ENCODE data around the gene NUCB1. TPM values are rescaled to one million over a fixed set of nuclear protein-coding genes. Genes with fewer than 3 reads are reported as not detected.
"Not testable (repeated sequence)": the region's sequence is repeated elsewhere in the genome, so short reads cannot be mapped to it uniquely, and the experiment has no call there.

Gene NUCB1
- total RNA-seq, 1 experiment from 2014 or later = 199 TPM

GRCh38 chr19:48905664-48906063 is 5.6 kb downstream of the NUCB1 start:
- no peak for DNase-seq (ENCODE audit: low spot score)

- DNase-seq (ENCODE audit: low spot score) = no peak
These were observed 6.2 kb downstream of the NUCB1 start for GRCh38 chr19:48906324-48906723.

DNA sequence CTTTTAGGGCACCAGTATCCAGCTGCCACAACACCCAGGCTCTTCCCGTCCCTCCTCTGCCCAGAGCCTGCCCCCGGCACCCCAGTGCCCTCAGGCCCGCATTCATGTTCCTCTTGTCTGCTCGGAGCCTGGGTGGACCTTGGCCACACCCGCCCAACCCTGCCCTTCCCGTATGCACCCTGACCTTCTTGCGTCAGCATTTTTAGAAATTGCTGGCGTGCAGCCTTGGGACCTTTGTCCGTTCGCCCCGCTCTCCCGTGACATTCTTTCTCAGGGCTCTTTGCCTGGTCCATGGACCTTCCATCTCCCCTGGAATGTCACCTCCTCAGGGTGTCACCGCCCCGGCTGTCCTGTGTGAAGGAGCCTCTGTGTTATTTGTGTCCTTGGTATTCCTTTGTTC is 7.6 kb downstream of the NUCB1 start:
- DNase-seq (ENCODE audit: low spot score) = no peak

GRCh38 chr19:48909424-48910077 is 9.4 kb downstream of the NUCB1 start:
- not testable (repeated sequence) for DNase-seq (ENCODE audit: low spot score)

- no peak for DNase-seq (ENCODE audit: low spot score)
These were observed 10.7 kb downstream of the NUCB1 start for GRCh38 chr19:48910803-48911202.

DNA sequence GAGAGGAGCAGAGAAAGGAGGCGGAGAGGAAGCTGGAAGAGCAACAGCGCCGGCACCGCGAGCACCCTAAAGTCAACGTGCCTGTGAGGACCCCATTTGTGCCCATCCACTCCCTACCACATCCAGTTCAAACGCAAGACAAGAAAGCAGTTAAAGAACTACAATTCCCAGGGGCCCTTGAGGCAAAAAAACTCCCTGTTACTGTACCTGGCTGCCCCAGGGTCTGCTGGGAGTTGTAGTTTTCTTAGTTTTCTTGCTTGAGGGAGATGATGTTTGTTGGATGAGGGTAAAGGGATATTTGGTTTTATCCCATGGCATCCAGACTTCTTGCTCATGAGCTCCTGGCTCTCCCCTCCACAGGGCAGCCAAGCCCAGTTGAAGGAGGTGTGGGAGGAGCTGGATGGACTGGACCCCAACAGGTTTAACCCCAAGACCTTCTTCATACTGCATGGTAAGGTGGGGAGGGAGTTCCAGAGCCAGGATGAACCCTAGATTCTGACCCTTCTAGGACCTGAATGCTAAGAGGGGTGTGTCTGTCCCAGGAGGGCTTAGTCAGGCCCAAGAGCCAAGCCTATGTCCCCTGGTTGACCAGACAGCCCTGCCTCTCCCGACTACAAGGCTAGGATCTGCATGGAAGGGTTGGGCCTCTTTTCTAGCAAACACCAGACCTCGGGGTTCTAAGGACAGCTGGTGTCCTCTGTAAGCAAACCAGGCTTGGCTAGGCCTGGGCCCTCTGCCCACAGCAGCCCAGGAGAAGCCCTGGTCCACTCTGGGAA is 13.2 kb downstream of the NUCB1 start:
- no peak for DNase-seq (ENCODE audit: low spot score)

- no peak for DNase-seq (ENCODE audit: low spot score)
These were observed 14.1 kb downstream of the NUCB1 start for GRCh38 chr19:48914181-48914580.

DNA sequence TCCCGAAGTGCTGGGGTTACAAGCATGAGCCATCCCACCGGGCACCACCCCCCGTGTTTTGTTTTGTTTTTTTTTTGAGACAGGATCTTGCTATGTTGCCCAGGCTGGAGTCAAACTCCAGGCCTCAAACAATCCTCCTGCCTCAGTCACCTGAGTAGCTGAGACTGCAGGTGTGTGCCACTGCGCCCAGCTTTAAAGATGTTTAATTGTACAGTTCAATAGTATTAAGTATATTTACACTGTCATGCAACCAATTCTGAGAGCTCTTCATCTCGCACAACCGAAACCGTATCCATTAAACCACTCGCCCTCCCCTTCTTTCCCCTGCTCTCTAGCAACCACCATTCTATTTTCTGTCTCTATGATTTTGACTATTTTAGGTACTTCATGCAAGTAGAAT is 15.6 kb downstream of the NUCB1 start:
- no peak for DNase-seq (ENCODE audit: low spot score)

GRCh38 chr19:48918071-48918470 is 18.0 kb downstream of the NUCB1 start:
- no peak for DNase-seq (ENCODE audit: low spot score)

- DNase-seq (ENCODE audit: low spot score) = no peak
These were observed 18.7 kb downstream of the NUCB1 start for GRCh38 chr19:48918801-48919247.

- not testable (repeated sequence) for DNase-seq (ENCODE audit: low spot score)
These were observed 19.2 kb downstream of the NUCB1 start for GRCh38 chr19:48919271-48919670.

DNA sequence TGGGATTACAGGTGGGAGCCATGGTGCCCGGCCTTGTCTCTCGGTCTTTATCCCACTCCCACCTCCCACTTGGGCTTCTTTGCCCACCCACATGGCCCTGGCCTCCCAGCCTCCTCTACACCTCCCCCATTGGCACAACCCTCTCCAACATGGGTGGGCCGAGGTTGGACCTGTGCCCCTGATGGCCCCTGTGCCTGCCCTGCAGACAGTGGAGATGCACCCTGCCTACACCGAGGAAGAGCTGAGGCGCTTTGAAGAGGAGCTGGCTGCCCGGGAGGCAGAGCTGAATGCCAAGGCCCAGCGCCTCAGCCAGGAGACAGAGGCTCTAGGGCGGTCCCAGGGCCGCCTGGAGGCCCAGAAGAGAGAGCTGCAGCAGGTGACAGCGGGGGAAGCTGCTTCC is 20.8 kb downstream of the NUCB1 start:
- DNase-seq (ENCODE audit: low spot score) = no peak

DNA sequence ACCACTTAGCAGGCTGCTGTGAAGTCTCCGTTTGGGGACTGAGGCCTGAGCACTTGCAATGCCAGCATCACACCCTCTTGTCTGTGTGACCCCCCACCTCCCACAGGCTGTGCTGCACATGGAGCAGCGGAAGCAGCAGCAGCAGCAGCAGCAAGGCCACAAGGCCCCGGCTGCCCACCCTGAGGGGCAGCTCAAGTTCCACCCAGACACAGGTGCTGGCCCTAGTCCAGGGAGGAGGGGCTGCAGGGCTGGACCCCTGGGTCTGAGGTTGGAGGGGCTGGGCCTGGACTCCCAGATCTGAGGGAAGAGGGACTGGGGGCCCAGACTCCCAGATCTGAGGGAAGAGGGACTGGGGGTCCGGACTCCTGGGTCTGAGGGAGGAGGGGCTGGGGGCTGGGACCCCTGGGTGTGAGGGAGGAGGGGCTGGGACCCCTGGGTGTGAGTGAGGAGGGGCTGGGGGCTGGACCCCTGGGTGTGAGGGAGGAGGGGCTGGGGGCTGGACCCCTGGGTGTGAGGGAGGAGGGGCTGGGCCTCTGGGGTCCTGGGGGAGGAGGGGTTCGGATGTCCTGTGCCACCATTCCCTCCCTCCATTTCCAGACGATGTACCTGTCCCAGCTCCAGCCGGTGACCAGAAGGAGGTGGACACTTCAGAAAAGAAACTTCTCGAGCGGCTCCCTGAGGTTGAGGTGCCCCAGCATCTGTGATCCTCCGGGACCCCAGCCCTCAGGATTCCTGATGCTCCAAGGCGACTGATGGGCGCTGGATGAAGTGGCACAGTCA is 21.8 kb downstream of the NUCB1 start:
- DNase-seq (ENCODE audit: low spot score) = no peak

DNA sequence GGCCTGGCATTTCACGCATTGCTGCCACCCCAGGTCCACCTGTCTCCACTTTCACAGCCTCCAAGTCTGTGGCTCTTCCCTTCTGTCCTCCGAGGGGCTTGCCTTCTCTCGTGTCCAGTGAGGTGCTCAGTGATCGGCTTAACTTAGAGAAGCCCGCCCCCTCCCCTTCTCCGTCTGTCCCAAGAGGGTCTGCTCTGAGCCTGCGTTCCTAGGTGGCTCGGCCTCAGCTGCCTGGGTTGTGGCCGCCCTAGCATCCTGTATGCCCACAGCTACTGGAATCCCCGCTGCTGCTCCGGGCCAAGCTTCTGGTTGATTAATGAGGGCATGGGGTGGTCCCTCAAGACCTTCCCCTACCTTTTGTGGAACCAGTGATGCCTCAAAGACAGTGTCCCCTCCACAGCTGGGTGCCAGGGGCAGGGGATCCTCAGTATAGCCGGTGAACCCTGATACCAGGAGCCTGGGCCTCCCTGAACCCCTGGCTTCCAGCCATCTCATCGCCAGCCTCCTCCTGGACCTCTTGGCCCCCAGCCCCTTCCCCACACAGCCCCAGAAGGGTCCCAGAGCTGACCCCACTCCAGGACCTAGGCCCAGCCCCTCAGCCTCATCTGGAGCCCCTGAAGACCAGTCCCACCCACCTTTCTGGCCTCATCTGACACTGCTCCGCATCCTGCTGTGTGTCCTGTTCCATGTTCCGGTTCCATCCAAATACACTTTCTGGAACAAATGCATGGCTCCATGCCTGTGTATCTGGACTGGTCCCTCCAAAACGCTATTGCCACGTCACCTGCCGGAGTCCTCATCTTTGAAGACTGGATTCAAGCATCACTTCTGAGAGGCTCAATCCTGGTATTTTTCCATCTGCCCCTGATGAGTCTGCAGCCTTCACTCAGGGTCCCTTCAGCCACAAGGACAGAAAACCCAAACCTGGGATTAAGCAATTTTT is 22.7 kb downstream of the NUCB1 start:
- no peak for DNase-seq (ENCODE audit: low spot score)

DNA sequence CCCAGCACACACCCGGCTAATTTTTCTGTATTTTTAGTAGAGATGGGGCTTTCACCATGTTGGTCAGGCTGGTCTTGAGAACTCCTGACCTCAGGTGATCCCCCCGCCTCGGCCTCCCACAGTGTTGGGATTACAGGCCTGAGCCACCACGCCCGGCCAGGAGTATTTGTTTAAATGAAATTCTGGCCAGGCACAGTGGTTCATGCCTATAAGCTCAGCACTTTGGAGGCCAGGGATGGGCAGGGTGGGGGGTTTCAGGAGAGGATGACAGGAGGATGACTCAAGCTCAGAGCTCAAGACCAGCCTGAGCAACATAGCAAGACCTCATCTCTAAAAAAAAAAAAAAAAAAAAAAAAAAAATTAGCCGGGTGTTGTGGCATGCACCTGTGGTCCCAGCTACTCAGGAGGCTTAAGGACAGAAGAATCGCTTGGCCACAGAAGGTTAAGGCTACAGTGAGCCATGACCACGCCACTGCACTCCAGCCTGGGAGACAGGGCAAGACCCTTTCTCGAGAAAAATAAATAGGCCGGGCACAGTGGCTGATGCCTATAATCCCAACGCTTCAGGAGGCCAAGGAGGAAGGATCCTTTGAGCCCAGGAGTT is 25.2 kb downstream of the NUCB1 start:
- DNase-seq (ENCODE audit: low spot score) = peak; percentile 61

- DNase-seq (ENCODE audit: low spot score) = not testable (repeated sequence)
These were observed 25.8 kb downstream of the NUCB1 start for GRCh38 chr19:48925890-48926289.

DNA sequence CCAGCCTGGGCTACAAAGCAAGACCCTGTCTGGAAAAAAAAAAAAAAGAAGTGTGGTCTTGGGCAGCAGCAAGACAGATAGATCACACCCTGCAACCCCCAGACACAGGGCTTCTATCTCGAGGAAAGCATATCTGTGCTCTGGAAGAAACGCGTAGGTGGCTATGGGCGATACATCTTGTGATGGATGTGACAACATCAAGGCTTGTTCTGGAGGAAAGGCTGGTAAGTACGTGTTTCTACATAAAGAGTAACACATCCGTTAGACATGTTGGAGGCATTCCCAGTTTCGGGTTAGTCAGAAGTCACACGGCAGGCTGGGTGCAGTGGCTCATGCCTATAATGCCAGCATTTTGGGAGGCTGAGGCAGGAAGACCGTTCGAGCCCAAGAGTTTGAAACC is 26.8 kb downstream of the NUCB1 start:
- DNase-seq (ENCODE audit: low spot score) = peak; percentile 94

DNA sequence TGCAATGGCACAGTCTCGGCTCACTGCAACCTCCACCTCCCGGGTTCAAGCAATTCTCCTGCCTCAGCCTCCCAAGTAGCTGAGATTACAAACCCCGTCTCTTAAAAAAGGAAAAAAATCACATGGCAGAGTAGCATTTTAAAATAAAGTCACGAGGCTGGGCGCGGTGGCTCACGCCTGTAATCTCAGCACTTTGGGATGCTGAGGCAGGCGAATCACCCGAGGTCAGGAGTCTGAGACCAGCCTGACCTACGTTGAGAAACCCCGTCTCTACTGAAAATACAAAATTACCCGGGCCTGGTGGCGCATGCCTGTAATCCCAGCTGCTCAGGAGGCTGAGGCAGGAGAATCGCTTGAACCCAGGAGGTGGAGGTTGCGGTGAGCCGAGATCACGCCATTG is 27.6 kb downstream of the NUCB1 start:
- not testable (repeated sequence) for DNase-seq (ENCODE audit: low spot score)

DNA sequence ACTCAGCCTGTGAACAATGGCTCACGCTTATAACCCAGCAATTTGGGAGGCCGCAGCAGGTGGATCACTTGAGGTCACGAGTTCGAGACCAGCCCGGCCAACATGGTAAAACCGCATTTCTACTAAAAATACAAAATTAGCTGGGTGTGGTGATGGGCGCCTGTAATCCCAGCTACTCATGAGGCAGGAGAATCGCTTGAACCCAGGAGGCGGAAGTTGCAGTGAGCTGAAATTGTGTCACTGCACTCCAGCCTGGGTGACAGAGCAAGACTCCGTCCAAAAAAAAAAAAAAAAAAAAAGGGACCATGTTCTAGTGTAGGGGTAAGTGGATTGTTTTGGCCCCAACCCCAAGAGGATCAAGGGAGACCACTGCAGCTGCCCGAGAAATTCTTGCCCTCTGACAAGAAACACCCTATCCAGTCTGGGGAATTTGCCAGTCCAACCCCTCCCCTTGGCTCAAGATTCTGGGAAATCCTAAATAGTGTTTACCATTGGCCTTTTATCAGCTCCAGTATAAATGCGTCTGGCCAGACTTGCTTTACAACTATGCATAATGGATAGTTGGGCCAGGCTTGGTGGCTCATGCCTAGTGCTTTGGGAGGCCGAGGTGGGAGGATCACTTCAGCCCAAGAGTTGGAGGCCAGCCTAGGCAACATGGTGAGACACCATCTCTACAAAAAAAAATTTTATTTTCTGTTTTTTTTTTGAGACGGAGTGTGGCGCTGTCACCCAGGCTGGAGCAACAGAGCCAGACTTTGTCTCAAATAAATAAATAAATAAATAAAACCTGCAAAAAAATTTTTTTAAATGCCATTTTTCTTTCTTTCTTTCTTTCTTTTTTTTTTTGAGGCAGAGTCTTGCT is 28.3 kb downstream of the NUCB1 start:
- DNase-seq (ENCODE audit: low spot score) = no peak

- DNase-seq (ENCODE audit: low spot score) = peak; percentile 62
These were observed 33.3 kb downstream of the NUCB1 start, which contains the start of gene DHDH for GRCh38 chr19:48933382-48933932. TSS of gene DHDH (plus strand) at chr19:48933699. CDS start at chr19:48933722, 23 bp downstream.

Measured in H4 (cell line).